NCI-H226 (cell line): ENCODE results near the gene RNLS.
"Not testable (repeated sequence)": the region's sequence is repeated elsewhere in the genome, so short reads cannot be mapped to it uniquely, and the experiment has no call there.

ENCODE experiments used
- DNase-seq: peaks from one replicate; pipeline ENCODE4 v3.0.0-alpha.2; 2015

RNLS gene

DNA sequence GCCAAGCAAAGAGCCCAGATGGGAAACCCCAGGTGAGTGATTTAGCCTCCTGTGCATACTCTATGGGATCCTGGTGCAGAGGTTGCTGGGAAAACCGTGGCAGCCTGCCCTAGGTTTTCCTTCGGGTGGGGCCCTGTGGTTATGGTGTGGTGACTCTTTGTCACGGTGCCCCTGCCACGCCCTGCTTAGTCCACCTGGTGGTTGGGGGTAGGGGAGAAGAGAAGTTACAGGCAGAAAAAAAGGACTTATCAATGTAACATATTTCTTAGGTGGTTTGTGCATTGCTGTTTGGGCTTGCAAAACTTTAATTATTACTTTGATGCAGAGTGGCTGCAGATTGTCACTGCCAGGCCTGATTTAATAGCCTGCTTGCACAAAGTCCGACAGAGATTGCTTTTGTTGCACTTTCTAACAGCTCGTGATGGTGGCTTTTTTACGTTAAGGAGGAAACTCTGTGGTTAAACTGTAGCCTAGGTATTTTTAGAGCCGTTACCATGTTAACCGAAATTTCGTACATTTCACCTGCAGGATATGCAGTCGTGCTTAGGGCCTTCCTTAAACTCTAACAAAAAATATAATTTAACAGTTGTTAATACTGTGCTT is 197.4 kb downstream of the RNLS start:
- DNase-seq = no peak

DNA sequence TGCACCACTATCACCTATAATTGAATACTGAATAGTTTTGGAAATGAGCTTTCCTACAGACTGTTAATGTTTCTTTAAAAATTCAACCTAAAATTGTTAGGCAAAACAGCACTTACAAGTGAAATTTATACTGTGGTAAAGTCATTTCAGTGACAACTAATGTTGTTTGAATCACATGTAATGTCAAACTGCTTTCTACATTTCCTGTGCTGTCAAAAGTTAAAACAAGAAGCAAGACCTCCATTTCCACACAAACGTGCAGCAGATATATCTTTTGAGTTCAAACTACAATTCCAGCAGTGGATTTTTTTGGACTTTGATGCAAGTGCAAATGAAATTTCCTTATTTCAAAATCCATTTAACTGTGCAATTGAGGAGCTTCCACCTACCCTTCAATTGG is 199.8 kb downstream of the RNLS start:
- DNase-seq = no peak

DNA sequence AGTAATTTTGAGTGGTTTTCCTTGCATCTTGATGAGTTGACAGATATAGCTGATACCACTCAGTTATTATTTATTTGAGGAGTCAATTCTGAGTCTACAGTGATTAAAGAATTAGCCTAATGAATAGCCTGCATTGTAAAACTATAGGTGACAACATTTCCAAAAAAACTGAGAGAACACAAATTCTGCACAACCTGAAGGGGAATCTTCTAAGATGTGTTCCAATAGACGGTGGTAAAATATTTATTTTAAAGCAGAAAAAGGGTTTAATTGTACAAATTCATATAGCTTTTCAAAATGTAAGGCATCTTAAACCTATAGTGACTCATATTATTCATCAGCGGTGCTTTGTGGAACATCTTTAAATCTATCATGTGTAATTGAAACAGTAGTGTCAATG is 200.4 kb downstream of the RNLS start:
- DNase-seq = no peak

DNA sequence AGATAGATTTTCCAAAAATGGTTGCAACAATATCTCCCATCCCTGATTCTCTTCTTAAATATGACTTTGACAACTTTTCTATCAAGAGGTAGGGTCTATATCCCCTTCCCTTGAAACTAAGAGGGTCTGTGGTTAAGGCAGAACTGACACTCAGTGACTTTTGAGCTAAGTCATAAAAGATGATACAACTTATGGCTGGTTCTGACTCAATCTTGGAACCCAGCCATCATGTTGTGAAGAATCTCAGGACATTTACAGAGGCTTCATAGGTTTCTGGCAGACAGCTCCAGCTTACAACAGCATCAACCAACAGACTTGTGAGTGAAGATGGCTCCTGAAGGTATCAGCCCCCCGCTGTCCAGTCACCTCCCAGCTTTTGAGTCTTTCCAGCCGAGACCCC is 203.5 kb downstream of the RNLS start:
- DNase-seq = peak; percentile 65

DNA sequence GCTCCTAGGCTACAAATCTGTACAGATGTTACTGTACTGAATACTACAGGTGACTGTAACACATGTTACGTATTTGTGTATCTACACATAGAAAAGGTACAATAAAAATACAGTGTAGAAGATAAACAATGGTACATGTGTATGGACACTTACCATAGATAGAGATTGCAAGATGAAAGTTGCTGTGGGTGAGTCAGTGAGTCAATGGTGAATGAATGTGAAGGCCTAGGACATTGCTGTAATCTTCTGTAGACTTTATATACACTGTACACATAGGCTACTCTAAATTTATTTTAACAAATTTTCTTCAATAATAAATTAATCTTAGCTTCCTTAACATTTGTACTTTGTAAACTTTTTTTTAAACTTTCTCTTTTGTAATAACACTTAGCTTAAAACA is 205.6 kb downstream of the RNLS start:
- DNase-seq = no peak

DNA sequence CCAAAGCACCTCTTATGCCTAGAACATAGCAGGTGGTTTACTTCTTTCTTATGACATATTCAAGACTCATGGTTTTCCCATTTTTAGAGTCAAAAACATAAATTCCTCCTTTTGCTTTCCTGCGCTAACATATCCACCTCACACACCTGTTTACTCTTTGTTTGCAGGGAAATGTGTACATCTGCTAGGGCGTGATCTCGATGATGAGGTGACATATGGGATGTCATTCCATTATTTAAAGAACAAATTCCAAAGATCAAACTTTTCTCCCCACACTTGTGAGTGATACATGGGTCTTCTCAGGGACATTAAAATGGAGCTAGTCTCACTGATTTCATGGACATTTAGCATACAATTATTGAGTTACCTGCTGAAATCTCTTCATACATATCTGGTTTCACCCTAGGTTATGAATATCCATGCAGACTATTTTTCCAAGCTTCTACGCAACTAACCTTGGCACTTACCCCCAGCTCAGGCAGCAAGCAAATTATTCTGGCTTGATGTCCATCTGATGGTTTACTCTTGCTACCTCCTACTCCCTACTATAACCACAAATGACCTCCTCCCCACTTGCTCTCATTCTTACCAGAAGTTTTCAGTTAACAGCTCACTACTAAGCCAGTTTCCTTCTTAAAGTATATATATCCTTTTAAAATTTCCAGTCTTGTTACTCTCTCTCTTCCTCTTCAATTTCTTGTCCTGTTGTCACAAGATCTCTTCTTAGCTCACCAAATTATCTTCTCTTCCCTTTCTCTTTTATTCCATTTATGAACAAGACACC is 208.5 kb downstream of the RNLS start:
- DNase-seq = no peak

DNA sequence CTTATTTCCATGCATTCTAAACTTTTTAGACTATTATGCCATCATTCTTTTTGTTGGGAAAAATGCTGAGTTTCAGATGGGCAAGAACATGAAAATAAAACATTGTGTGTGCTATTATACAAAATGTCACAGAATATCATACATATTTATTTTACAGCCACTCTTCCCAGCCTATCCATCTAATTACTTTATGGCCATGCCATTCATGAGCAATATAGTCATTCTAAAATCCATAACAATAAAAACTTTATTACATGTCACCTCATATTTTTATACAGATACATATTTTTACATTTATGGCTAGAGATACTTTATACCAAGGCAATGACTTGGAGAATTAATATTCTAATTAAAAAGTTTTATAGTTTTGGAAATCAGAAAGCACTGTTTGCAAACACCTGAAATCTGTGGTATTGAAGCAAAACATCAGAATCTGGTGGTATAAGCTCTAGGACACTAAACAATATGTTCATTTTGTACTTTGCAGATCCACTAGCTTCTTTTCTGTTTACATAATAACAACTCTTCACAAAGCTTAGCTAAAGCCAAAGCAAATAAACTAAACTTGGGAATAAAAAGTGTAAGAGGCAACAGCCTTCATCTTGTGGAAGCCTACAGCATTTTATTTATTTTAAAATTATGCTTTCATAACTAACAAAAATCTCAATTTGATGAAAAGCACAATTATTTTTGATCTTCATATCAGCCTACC is 210.1 kb downstream of the RNLS start:
- no peak for DNase-seq

DNA sequence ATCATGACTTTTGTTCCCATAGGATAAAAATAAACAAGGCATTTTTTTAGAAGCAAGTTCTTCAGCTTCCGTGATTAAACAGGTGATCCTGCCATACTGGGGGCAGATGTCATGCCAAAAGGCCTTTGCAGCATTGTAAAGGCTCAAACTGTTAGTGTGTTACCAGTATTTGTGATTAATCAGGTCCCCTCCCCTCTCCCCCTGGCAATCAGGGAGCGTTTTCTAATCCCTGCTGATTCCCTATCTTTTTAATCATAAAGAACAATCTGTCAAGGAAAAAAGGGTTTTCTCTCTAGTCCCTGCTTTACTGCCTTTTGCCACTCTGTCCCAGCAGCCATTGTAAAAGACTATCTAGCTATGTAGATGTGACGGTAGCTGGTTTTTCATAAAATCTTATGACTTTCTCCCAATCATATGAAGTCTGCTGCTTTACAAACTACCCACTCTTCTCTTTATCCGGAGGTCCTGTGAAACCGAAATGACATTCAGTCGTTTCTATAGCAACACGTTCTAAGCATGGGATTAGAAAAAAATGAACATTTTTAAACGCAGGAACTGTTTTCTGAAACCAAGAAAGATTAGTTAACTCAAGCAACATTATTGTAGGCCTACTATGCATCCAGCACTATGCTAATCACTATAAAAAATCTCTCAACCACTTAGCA is 210.9 kb downstream of the RNLS start:
- no peak for DNase-seq

DNA sequence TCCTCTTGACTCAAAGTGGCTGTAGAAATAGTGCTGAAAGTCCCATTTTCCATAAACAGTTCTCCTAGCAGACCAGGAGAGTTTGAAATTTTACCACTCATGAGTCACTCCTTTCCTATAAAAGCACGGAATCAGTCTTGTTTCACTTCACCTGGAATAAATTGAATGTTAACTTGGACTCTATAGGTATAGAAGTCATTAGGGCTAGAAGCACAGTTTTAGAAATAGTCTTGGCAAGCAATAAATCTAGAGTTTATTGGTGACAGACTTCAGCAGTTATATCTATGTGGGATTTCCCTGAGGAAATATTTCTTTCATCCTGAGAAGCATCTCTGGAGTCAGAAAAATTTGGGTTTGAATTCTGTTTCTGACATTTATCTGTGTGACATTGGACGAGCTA is 212.4 kb downstream of the RNLS start:
- no peak for DNase-seq

DNA sequence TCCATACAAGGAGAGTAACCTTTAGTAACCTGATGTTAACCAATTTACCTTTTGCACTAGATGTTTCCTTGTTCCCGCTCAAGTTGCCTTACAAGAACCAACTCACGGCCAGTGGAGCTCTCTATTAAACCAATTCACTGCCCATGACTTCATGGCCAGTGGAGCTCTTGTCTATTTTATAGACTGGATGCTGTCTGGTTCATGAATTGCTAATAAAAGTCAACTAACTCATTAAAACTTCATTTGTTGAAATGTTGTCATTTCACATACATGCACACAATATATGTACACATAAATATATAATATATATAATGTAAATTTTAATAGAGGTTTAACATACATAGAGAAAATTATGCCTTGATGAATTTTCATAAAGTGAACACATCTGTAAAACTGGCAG is 216.3 kb downstream of the RNLS start:
- DNase-seq = no peak

DNA sequence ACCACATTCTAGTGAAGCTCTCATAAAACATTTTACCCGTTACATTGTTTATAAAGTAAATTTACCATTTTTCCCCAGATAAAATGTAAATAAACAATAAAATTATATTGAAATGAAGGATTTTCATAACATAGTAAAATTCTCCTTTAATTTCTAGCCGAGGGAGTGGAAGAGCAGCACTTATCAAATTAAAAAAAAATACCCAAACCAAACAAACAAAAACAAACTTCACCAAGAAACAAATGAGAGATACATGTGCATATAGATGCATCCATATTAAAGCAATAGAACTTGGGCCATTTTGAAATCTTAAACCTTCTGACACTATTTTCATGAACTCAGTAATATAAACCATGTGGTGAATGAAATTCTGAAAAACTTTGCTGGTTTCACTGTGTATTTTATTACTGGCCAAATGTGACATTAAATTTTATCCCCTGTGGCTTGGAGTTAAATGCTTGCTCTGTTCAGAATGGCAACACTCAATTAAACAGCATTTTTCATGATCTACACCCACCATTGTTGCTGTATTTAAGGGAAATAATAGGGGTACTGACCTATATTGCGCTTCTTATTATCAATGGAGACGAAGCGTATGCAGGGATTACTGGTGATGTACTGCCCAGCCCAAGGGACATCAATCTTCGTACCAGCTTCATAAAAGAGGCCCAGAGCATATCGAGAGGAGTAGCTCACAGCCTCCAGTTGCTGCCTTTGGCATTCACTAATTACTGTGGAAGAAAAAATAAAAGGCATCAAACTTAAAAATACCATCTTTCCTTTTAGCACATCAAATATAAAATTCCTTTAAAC is 220.9 kb downstream of the RNLS start:
- no peak for DNase-seq

DNA sequence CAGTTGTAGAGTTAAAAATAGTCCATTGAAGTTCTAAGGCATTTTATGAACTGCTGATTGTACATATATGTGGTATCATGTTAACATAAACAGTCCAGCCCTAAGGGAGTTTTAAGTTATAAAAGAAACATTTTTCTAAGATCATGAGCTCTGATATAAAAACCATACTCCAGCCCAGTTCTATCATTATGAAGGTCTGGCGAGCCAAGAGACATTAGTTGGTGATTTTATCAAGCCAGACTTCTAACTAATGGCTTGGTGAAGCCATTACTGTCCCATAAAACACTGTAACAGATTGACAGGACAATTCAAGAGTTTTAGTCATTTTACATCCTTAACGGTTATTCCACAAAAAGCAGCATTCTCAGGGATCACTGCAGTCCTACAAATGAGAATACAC is 221.6 kb downstream of the RNLS start:
- DNase-seq = no peak

DNA sequence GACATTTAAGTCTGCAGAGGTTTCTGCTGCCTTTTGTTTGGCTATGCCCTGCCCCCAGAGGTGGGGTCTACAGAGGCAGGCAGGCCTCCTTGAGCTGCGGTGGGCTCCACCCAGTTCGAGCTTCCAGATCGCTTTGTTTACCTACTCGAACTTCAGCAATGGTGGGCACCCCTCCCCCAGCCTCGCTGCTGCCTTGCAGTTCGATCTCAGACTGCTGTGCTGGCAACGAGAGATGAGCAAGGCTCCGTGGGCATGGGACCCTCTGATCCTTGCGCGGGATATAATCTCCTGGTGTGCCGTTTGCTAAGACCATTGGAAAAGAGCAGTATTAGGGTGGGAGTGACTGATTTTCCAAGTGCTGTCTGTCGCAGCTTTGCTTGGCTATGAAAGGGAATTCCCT is 227.4 kb downstream of the RNLS start:
- not testable (repeated sequence) for DNase-seq

DNA sequence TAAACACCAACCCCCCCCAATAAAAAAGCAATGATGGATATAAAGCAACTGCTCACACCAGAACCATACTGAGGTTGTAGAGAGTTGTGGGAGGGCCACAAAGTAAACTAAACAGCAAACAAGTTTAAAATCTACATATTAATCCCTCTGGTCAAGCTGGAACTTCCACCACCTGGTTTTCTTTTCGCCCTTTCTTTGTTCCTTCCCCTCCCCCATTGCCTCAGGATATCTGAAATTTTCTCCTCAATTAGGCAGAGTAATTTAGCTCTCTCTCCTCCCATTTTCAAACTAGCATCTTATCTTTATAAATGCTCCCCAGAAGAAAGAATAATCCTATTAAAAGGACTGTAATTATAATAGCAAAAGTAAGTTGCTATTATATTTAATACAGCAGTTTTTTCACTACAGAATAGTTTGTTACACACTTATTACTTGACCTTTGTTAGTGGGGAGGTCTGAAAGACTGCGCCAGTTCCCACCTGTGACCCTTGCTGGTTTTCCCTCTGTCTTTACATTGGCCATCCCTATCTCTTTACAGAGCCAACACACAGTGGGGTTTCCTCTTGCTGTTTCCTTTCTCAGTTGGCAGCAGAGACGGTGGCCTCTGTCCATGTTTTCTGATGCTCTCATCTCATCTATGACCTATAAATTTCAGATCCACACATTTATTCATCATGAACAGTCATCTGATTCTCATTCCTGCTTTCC is 235.4 kb downstream of the RNLS start:
- DNase-seq = no peak

DNA sequence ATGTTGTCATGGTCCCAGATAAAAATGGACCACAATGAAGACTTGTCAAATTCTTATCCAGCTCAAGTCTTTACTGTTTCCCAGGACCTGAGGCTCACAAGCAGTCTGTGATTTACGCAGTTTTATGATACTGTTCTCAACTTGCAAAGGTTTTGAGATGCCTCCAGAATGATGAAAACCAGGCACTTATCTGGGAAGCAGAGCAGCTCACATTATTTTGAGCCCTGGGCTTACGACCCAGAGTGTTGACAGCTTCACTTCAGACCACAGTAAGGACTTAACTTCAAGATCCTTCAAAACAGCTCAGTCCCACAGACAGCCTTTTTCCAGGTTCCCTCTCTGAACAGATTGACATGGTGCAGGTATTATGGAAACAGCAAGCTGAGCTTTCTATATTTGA is 236.1 kb downstream of the RNLS start:
- DNase-seq = no peak

DNA sequence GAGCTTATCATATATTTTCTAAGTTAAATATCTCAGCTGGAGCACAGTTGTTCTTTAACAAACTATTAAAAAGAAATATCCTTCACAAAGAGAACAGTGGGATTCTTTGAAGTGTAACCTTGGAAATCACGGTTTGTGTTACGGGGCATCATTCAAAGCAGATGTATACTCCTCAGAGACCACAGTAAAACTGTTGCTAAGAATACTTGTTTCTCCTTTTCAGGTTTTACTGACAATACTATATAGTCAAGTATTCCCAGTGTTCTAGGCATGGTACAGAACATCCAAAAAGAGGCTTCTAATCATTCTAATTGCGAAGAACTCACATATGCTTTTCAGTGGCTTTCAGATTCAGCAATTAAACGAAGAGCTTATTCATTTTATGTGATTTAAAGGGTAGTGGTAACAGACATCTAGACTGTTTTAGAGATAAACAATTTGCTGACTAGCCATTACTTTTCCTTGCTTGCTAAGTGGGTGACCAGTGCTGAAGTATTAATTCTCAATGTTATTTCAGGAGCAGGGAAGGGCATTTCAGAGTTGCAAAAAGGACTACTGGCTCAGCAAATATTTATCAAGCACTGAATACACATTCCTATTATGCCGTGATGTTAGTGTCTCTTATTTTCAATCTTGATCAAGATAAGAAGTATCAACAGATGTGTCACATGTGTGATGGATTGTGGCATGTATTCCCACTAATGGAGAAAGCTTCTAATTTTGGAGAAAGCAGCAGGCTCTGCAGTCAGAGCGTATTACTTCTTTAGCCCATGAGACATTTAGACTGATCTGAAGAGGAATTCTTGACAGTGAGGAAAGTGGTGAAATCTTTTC is 236.8 kb downstream of the RNLS start:
- no peak for DNase-seq

DNA sequence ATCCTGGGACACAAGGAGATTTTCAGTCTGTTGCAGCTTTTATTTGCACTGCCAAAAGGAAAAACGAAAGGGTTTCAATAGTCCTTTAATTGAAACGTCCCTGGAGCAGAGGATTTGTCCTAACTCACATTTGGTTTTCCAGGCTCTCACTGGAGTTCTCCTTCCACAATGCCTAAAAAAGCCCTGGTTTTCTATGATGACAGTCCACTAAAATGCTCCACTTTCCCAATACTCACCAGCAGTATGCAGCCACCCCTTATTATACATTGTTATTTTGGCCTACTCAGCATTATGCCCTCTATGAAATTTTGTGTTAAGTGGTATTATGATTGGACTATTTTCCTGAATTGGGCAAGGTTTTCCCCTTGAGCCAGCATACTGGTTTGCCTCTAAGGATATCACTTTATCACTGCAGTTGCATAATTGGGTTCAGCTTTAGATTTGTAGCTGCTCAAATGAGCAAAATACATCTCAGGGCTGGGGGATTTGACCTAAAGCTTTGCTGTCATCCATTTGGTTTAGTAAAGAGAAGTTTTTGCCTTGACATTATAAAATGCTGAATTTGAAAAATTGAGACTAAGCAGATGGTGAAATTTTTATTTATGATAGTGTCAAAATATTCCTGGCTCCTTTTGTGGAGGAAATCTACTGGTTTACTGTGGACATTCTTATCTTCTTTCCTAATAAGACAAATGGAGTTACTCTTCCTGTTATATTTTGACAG is 239.2 kb downstream of the RNLS start:
- peak; percentile 28 for DNase-seq

DNA sequence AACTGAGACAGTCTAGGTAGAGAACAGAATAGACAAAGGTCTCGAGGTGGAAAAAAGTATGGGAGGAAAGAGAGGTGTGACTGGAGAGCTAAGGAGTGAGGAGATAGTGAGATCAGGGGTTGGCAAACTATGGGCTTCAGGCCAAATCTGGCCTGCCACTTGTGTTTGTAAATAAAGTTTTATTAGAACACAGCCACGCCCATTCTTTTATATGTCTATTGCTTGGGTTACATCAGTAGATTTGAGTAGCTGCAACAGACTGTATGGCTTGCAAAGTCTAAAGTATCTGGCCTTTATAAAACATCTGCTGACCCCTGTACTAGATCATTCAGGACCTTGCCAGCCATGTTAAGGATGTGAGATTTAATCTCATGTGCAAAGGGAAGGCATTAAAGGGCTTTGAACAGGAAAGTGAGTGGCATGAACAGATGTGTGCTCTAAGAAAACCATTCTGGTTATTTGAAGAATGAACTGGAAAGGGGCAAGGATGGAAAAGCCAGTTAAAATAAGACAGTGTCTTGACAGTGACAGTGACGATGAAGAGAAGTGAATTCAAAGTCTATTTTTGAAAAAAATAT is 240.3 kb downstream of the RNLS start:
- no peak for DNase-seq

DNA sequence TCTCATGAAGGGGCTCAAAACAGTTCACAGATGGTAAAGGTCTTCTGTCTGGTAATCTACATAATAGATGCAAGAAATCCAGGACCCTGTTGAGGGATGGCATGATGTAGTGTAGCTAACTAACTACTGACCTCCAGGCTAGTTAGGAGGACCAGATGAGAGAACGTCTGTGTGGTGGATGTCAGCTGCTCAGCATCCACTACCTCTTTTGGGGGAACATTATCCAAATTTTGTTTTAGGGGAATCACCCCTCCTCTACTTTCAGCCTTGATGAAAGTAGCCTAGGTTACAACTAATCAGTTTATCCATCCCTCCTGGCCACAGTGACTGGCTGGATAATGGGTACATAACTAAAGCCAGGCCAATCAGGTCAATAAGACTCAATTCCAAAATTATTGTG is 246.0 kb downstream of the RNLS start:
- no peak for DNase-seq

DNA sequence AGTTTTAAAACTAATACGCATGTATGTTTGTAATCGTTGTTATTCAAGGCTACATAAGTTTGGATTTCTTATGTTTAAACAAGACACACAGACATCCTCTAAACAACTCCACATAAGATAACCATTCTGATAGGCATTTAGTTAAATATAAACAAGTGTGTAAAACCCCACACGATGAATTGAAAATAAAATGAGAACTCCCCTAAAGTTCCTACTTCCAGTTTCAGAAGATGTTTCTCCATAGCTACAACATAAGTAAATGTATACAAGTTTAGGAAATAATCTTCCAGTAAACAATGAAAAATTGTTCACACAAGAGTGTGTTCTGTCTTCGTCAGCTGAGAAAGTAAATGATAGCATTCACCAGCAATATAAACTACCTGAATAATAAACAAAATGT is 246.8 kb downstream of the RNLS start:
- no peak for DNase-seq
